Measurements from ENCODE around the gene KERA.

- TF ChIP-seq EP300 (IDR thresholded peaks at IDR 0.05) (no peak), CTCF (IDR thresholded peaks at IDR 0.05) (no peak), POLR2A (IDR thresholded peaks at IDR 0.05) (no peak)
Measured at GRCh38 chr12:91105807-91106206, 48.0 kb upstream of the KERA start.
